HEK293 (cell line): ENCODE measurements around the gene SLC25A1.

Experiments
- EGR2 ChIP-seq: fragments of 450-650 bp; formaldehyde crosslinking; IDR thresholded peaks from 2 replicates; pipeline ENCODE4 v1.5.1; 2016; ENCODE audit warnings: low read depth, missing biosample characterization, missing genetic modification characterization
- KLF16 ChIP-seq: fragments of 450-650 bp; formaldehyde crosslinking; IDR thresholded peaks from 2 replicates; pipeline ENCODE4 v1.5.1; 2017; ENCODE audit warnings: missing biosample characterization, missing genetic modification characterization
- MZF1 ChIP-seq: fragments of 450-650 bp; formaldehyde crosslinking; IDR thresholded peaks from 2 replicates; pipeline ENCODE4 v1.5.1; 2017; ENCODE audit warnings: missing biosample characterization, missing genetic modification characterization, borderline replicate concordance
- TRIM28 ChIP-seq: IDR thresholded peaks from 2 replicates; pipeline ENCODE4 v1.6.1; 2011; ENCODE audit warnings: low read length, control low read depth, borderline replicate concordance
- ZBTB20 ChIP-seq: fragments of 450-650 bp; formaldehyde crosslinking; IDR thresholded peaks from 2 replicates; pipeline ENCODE4 v1.5.1; 2016; ENCODE audit warnings: missing biosample characterization, missing genetic modification characterization
- ZFHX2 ChIP-seq: fragments of 450-650 bp; formaldehyde crosslinking; conservative IDR thresholded peaks from 2 replicates; pipeline ENCODE4 v1.5.1; 2016; ENCODE audit warnings: missing biosample characterization, missing genetic modification characterization
- ZFP41 ChIP-seq: fragments of 450-650 bp; formaldehyde crosslinking; IDR thresholded peaks from 2 replicates; pipeline ENCODE4 v1.5.1; 2016; ENCODE audit warnings: missing biosample characterization, missing genetic modification characterization, borderline replicate concordance
- ZFP69B ChIP-seq: fragments of 450-650 bp; formaldehyde crosslinking; IDR thresholded peaks from 2 replicates; pipeline ENCODE4 v1.5.1; 2016; ENCODE audit warnings: missing biosample characterization, missing genetic modification characterization
- ZNF140 ChIP-seq: fragments of 450-650 bp; formaldehyde crosslinking; IDR thresholded peaks from 2 replicates; pipeline ENCODE4 v1.5.1; 2016; ENCODE audit warnings: missing biosample characterization, missing genetic modification characterization
- ZNF155 ChIP-seq: fragments of 450-650 bp; formaldehyde crosslinking; IDR thresholded peaks from 2 replicates; pipeline ENCODE4 v1.5.1; 2016; ENCODE audit warnings: missing biosample characterization, missing genetic modification characterization
- ZNF157 ChIP-seq: fragments of 450-650 bp; formaldehyde crosslinking; IDR thresholded peaks from 2 replicates; pipeline ENCODE4 v1.5.1; 2016; ENCODE audit warnings: missing biosample characterization, missing genetic modification characterization
- ZNF16 ChIP-seq: fragments of 450-650 bp; formaldehyde crosslinking; IDR thresholded peaks from 2 replicates; pipeline ENCODE4 v1.5.1; 2016; ENCODE audit warnings: low read depth, missing biosample characterization, missing genetic modification characterization
- ZNF169 ChIP-seq: fragments of 450-650 bp; formaldehyde crosslinking; IDR thresholded peaks from 2 replicates; pipeline ENCODE4 v1.5.1; 2016; ENCODE audit warnings: missing biosample characterization, missing genetic modification characterization
- ZNF354C ChIP-seq: fragments of 450-650 bp; formaldehyde crosslinking; IDR thresholded peaks from 2 replicates; pipeline ENCODE4 v1.5.1; 2016; ENCODE audit warnings: missing biosample characterization, missing genetic modification characterization, low read depth, borderline replicate concordance
- ZNF404 ChIP-seq: fragments of 450-650 bp; formaldehyde crosslinking; IDR thresholded peaks from 2 replicates; pipeline ENCODE4 v1.5.1; 2017; ENCODE audit warnings: missing biosample characterization, missing genetic modification characterization
- ZNF416 ChIP-seq: fragments of 450-650 bp; formaldehyde crosslinking; IDR thresholded peaks from 2 replicates; pipeline ENCODE4 v1.5.1; 2016; ENCODE audit warnings: missing biosample characterization, missing genetic modification characterization
- ZNF473 ChIP-seq: fragments of 450-650 bp; formaldehyde crosslinking; IDR thresholded peaks from 2 replicates; pipeline ENCODE4 v1.5.1; 2017; ENCODE audit warnings: missing biosample characterization, missing genetic modification characterization
- ZNF544 ChIP-seq: fragments of 450-650 bp; formaldehyde crosslinking; IDR thresholded peaks from 2 replicates; pipeline ENCODE4 v1.5.0; 2017; ENCODE audit warnings: missing biosample characterization, missing genetic modification characterization
- ZNF560 ChIP-seq: fragments of 450-650 bp; formaldehyde crosslinking; IDR thresholded peaks from 2 replicates; pipeline ENCODE4 v1.5.1; 2017; ENCODE audit warnings: missing biosample characterization, missing genetic modification characterization, borderline replicate concordance
- ZNF610 ChIP-seq: fragments of 450-650 bp; formaldehyde crosslinking; IDR thresholded peaks from 2 replicates; pipeline ENCODE4 v1.5.1; 2016; ENCODE audit warnings: missing biosample characterization, missing genetic modification characterization, borderline replicate concordance
- ZNF623 ChIP-seq: fragments of 450-650 bp; formaldehyde crosslinking; IDR thresholded peaks from 2 replicates; pipeline ENCODE4 v1.5.1; 2016; ENCODE audit warnings: missing biosample characterization, missing genetic modification characterization
- ZNF664 ChIP-seq: fragments of 450-650 bp; formaldehyde crosslinking; IDR thresholded peaks from 2 replicates; pipeline ENCODE4 v1.5.1; 2016; ENCODE audit warnings: missing biosample characterization, missing genetic modification characterization
- ZNF670 ChIP-seq: fragments of 450-650 bp; formaldehyde crosslinking; IDR thresholded peaks from 2 replicates; pipeline ENCODE4 v1.5.1; 2016; ENCODE audit warnings: missing biosample characterization, missing genetic modification characterization, low read depth
- ZNF707 ChIP-seq: fragments of 450-650 bp; formaldehyde crosslinking; IDR thresholded peaks from 2 replicates; pipeline ENCODE4 v1.5.1; 2016; ENCODE audit warnings: missing biosample characterization, missing genetic modification characterization
- TF ChIP-seq, protein P1 (sequence below): fragments of 450-650 bp; formaldehyde crosslinking; IDR thresholded peaks from 2 replicates; pipeline ENCODE4 v1.5.1; 2017; ENCODE audit warnings: missing biosample characterization, missing genetic modification characterization
- TF ChIP-seq, protein P2 (sequence below): fragments of 450-650 bp; formaldehyde crosslinking; conservative IDR thresholded peaks from 2 replicates; pipeline ENCODE4 v1.5.1; 2016; ENCODE audit warnings: low read depth, missing biosample characterization, missing genetic modification characterization
- TF ChIP-seq, protein P3 (sequence below): fragments of 450-650 bp; formaldehyde crosslinking; IDR thresholded peaks from 2 replicates; pipeline ENCODE4 v1.5.1; 2016; ENCODE audit warnings: missing biosample characterization, missing genetic modification characterization
- TF ChIP-seq, protein P4 (sequence below): fragments of 450-650 bp; formaldehyde crosslinking; IDR thresholded peaks from 2 replicates; pipeline ENCODE4 v1.5.1; 2016; ENCODE audit warnings: missing biosample characterization, missing genetic modification characterization
- TF ChIP-seq, protein P5 (sequence below): fragments of 450-650 bp; formaldehyde crosslinking; IDR thresholded peaks from 2 replicates; pipeline ENCODE4 v1.5.1; 2016; ENCODE audit warnings: missing biosample characterization, missing genetic modification characterization, low read depth

Gene SLC25A1

DNA sequence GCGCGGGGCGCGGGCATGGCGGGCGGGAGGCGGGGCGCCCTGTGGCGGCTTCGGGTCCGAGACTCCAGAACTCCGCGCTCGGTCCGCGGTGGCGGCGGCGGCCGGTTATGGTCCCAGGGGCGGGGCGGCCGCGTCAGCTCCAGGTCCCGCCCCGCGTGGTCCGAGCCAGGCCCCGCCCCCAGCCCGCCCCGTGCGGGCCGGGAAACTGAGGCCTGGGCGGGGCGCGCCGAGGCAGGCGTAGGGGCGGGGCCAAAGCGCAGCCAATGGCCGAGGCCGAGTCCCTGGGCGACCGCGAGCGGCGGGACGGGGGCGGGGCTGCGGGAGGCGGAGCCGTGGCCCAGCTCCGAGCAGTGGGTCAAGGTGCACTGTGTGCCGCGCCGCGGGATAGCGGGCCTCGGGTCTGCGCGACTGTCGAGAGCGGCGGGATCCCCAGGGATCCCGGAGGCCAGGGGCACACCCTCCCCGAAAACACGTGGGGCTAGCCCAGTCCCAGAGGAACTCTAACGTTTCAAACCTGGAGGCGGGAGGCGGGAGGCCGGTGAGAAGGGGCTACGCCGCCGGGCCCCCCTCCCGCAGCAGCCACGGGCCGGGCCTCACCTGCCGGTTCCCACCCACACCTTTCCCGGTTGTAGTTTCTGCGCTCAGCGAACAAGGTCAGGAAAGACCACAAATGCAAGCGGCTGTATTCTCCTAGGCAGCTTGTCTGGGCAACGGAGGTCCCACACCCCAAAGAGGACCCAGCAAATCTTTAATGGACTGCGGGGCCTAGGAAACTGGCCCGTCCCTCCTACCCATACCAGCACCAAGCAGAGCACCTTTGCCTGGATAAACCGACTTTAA is at the start of gene SLC25A1 (continued):
- TF ChIP-seq ZNF560, result no peak
- TF ChIP-seq ZNF404, result no peak
- 0 out of 2 replicates have a peak, but pooled peaks have one; percentile 17 for TF ChIP-seq EGR2
- no peak for TF ChIP-seq ZNF416 (tag by site-specific recombination)
- no peak for TF ChIP-seq ZNF473 (tag by site-specific recombination)
- TF ChIP-seq MZF1 (tag by site-specific recombination), result no peak
- no peak for TF ChIP-seq TRIM28
- TF ChIP-seq ZNF140 (tag by site-specific recombination), result no peak
- TF ChIP-seq ZFP69B (tag by site-specific recombination), result no peak
- TF ChIP-seq, protein P1, sequence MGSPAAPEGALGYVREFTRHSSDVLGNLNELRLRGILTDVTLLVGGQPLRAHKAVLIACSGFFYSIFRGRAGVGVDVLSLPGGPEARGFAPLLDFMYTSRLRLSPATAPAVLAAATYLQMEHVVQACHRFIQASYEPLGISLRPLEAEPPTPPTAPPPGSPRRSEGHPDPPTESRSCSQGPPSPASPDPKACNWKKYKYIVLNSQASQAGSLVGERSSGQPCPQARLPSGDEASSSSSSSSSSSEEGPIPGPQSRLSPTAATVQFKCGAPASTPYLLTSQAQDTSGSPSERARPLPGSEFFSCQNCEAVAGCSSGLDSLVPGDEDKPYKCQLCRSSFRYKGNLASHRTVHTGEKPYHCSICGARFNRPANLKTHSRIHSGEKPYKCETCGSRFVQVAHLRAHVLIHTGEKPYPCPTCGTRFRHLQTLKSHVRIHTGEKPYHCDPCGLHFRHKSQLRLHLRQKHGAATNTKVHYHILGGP (tag by site-specific recombination), result no peak
- TF ChIP-seq ZNF610 (tag by site-specific recombination), result peak; percentile 92
- no peak for TF ChIP-seq ZNF623 (tag by site-specific recombination)
- TF ChIP-seq ZNF155 (tag by site-specific recombination), result no peak
- TF ChIP-seq ZNF354C (tag by site-specific recombination), result no peak
- TF ChIP-seq ZNF670, result no peak
- TF ChIP-seq, protein P2, sequence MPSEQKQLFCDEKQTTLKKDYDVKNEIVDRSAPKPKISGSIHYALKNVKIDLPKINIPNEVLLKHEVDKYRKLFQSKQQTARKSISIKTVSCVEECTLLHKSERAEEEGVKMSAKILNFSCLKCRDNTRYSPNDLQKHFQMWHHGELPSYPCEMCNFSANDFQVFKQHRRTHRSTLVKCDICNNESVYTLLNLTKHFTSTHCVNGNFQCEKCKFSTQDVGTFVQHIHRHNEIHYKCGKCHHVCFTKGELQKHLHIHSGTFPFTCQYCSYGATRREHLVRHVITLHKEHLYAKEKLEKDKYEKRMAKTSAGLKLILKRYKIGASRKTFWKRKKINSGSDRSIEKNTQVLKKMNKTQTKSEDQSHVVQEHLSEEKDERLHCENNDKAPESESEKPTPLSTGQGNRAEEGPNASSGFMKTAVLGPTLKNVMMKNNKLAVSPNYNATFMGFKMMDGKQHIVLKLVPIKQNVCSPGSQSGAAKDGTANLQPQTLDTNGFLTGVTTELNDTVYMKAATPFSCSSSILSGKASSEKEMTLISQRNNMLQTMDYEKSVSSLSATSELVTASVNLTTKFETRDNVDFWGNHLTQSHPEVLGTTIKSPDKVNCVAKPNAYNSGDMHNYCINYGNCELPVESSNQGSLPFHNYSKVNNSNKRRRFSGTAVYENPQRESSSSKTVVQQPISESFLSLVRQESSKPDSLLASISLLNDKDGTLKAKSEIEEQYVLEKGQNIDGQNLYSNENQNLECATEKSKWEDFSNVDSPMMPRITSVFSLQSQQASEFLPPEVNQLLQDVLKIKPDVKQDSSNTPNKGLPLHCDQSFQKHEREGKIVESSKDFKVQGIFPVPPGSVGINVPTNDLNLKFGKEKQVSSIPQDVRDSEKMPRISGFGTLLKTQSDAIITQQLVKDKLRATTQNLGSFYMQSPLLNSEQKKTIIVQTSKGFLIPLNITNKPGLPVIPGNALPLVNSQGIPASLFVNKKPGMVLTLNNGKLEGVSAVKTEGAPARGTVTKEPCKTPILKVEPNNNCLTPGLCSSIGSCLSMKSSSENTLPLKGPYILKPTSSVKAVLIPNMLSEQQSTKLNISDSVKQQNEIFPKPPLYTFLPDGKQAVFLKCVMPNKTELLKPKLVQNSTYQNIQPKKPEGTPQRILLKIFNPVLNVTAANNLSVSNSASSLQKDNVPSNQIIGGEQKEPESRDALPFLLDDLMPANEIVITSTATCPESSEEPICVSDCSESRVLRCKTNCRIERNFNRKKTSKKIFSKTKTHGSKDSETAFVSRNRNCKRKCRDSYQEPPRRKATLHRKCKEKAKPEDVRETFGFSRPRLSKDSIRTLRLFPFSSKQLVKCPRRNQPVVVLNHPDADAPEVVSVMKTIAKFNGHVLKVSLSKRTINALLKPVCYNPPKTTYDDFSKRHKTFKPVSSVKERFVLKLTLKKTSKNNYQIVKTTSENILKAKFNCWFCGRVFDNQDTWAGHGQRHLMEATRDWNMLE, result no peak
- TF ChIP-seq, protein P3, sequence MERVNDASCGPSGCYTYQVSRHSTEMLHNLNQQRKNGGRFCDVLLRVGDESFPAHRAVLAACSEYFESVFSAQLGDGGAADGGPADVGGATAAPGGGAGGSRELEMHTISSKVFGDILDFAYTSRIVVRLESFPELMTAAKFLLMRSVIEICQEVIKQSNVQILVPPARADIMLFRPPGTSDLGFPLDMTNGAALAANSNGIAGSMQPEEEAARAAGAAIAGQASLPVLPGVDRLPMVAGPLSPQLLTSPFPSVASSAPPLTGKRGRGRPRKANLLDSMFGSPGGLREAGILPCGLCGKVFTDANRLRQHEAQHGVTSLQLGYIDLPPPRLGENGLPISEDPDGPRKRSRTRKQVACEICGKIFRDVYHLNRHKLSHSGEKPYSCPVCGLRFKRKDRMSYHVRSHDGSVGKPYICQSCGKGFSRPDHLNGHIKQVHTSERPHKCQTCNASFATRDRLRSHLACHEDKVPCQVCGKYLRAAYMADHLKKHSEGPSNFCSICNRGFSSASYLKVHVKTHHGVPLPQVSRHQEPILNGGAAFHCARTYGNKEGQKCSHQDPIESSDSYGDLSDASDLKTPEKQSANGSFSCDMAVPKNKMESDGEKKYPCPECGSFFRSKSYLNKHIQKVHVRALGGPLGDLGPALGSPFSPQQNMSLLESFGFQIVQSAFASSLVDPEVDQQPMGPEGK, result peak; percentile 76
- TF ChIP-seq ZNF157 (tag by site-specific recombination), result no peak
- no peak for TF ChIP-seq ZNF707 (tag by site-specific recombination)
- TF ChIP-seq ZNF16 (tag by site-specific recombination), result no peak
- no peak for TF ChIP-seq ZNF664 (tag by site-specific recombination)
- no peak for TF ChIP-seq ZBTB20
- peak; percentile 70 for TF ChIP-seq KLF16 (tag by site-specific recombination)
- no peak for TF ChIP-seq ZFP41
- no peak for TF ChIP-seq ZNF544 (tag by site-specific recombination)
- peak; percentile 38 for TF ChIP-seq ZFHX2
- TF ChIP-seq ZNF169 (tag by site-specific recombination), result no peak
- TF ChIP-seq, protein P4, sequence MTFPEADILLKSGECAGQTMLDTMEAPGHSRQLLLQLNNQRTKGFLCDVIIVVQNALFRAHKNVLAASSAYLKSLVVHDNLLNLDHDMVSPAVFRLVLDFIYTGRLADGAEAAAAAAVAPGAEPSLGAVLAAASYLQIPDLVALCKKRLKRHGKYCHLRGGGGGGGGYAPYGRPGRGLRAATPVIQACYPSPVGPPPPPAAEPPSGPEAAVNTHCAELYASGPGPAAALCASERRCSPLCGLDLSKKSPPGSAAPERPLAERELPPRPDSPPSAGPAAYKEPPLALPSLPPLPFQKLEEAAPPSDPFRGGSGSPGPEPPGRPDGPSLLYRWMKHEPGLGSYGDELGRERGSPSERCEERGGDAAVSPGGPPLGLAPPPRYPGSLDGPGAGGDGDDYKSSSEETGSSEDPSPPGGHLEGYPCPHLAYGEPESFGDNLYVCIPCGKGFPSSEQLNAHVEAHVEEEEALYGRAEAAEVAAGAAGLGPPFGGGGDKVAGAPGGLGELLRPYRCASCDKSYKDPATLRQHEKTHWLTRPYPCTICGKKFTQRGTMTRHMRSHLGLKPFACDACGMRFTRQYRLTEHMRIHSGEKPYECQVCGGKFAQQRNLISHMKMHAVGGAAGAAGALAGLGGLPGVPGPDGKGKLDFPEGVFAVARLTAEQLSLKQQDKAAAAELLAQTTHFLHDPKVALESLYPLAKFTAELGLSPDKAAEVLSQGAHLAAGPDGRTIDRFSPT (tag by site-specific recombination), result no peak
- TF ChIP-seq, protein P5, sequence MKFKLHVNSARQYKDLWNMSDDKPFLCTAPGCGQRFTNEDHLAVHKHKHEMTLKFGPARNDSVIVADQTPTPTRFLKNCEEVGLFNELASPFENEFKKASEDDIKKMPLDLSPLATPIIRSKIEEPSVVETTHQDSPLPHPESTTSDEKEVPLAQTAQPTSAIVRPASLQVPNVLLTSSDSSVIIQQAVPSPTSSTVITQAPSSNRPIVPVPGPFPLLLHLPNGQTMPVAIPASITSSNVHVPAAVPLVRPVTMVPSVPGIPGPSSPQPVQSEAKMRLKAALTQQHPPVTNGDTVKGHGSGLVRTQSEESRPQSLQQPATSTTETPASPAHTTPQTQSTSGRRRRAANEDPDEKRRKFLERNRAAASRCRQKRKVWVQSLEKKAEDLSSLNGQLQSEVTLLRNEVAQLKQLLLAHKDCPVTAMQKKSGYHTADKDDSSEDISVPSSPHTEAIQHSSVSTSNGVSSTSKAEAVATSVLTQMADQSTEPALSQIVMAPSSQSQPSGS (tag by site-specific recombination), result no peak
